Medulla oblongata (tissue), 1 donor: ENCODE measurements around the gene CRCP.
A peak's percentile ranks its signal among the peaks of the same experiment; 100 is the strongest.
"Not testable (repeated sequence)": the region's sequence is repeated elsewhere in the genome, so short reads cannot be mapped to it uniquely, and the experiment has no call there.

ENCODE experiments used
- DNase-seq: peaks from one replicate; pipeline ENCODE4 v3.0.0-alpha.2; 2015; ENCODE audit errors: extremely low spot score

CRCP gene

DNA sequence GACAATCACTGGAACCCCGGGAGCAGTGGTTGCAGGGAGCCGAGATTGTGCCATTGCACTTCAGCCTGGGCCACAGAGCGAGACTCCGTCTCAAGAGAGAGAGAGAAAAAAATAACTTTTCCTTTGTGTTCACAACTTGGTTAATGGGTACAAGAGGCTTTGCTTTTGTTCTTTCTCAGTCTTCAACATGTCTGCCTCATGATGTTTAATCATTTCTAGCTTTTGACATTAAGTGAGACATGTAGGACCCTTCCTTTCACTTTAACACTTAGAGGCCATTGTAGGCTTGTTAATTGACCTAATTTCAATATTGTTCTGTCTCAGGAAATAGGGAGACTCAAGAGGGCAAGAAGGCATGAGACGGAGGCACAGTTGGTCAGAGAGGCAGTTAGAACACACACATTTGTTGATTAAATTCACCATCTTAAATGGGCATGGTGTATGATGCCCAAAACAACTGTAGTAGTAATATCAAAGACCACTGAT is 9.3 kb upstream of the CRCP start:
- no peak for DNase-seq

DNA sequence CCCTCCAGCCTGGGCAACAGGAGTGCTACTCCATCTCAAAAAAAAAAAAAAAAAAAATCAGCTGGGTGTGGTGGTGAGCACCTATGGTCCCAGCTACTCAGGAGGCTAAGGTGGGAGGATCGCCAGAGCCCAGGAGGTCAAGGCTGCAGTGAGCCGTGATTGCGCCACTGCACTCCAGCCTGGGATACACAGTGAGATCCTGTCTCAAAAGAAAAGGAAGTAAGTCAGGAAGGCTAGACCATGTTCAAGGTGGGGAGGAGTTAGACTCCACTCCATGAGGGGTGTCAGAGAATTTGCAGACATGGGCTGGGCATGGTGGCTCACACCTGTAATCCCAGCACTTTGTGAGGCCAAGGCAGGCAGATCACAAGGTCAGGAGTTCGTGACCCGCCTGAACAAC is 6.2 kb upstream of the CRCP start:
- not testable (repeated sequence) for DNase-seq

DNA sequence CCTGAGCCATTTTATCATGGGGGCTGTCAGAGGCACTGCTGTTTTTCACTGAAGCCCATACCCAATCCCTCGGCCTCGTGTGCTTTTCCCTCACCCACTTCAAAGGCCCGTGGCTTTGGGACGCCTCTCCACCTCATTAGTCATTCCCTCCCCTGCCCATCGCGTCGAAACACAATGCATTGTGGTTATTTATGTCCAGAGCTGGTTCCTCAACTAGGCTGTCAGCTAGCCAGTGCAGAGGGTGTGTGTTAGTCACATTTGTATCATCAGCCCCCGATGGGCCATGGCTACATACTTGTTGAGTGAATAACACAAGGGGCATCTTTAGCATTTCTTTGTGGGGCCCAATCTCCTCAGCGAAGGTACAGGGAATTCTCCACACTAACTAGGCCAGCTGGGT is 3.8 kb upstream of the CRCP start:
- no peak for DNase-seq

DNA sequence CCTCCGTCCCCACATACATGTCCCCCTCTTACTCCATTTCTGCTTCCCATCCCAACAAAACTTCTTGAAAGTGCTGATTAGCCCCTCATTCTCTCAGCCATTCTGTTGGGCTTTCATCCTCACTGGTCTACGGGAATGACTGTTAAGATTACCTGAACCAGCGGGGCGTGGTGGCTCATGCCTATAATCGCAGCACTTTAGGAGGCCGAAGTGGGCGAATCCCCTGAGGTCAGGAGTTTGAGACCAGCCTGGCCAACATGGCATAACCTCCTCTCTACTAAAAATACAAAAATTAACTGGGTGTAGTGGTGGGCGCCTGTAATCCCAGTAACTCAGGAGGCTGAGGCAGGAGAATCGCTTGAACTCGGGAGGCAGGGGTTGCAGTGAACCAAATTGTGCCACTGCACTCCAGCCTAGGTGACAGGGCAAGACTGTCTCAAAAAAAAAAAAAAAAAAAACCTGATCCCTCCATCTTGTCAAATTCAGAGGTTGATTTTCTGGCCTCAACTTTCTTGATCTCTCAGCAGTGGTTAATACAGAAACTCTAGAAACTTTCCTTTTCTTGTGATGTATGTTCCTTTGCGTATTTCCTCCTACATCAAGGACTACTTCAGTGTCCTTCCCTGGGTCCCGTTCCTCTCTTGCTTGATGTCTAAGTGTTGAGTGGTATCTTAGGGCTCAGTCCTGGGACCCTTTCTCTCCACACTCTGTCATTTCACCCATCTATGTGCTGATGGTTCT is 2.2 kb downstream of the CRCP start:
- not testable (repeated sequence) for DNase-seq

DNA sequence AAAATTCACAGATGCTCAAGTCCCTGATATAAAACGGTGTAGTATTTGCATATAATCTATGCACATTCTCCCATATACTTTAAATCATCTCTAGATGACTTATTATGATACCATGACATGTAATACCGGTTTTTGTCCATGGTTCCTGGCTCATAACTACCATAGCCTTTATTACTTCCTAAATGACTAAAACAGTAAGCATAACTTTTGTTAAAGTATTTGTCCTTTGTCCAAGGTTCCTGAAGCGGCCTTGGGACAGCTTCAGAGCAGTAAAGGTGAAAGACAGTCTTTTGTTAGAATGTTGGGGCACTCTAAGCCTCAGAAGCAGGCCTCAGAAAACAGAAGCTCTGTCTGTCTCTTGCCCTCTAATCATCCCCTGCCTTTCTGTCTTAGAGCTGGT is 4.0 kb downstream of the CRCP start:
- DNase-seq = no peak

DNA sequence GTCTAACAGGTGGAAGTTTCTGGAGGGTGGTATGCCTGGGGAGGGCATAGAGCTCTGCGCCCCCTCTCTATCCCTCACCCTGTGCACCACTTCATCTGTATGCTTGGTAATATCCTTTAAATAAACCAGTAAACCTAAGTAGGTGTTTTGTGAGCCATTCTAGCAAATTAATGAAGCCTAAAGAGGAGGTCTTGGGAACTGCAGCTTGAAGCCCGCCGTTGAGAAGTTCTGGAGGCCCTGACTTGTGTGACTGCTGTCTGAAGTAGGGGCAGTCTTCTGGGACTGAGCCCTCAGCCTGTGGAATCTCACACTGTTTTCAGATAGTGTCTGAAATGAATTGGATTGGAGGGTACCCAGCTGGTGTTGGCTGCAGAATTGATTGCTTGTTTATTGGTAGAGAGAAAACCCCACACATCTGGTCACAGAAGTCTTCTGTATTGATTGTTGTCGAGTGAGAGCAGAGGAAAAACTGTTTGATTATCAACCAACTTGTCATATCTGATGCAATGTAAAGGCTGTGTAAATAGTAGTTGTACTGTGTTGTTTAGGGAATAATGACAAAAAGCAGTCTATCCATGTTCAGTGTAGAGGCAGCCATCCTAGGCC is 4.7 kb downstream of the CRCP start:
- DNase-seq = no peak

DNA sequence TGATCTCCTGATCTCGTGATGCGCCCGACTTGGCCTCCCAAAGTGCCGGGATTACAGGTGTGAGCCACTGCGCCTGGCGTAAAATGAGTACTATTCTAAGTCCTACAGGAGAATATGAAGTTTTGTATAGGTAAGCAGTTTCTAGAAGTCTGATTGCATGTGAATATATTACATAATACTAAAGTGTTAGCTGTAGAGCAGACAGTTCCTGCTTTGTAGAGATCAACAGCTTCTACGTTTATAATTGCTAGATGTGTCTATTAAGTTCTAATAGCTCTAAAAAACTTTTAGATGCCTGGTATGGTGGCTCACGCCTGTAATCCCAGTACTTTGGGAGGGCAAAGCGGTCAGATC is 8.5 kb downstream of the CRCP start:
- DNase-seq = no peak

DNA sequence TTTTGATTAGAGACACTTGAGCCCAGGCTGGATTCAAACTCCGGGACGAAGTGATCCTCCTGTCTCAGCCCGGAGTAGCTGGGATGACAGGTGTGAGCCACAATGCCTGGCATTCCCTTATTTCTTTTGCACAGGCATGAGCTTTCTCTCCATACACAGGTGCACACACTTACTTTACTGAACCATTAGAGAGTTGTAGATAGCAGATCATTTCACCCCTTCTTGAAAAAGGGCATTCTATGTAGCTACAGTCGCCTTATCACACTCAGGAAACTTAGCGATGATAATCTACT is 9.9 kb downstream of the CRCP start:
- not testable (repeated sequence) for DNase-seq

DNA sequence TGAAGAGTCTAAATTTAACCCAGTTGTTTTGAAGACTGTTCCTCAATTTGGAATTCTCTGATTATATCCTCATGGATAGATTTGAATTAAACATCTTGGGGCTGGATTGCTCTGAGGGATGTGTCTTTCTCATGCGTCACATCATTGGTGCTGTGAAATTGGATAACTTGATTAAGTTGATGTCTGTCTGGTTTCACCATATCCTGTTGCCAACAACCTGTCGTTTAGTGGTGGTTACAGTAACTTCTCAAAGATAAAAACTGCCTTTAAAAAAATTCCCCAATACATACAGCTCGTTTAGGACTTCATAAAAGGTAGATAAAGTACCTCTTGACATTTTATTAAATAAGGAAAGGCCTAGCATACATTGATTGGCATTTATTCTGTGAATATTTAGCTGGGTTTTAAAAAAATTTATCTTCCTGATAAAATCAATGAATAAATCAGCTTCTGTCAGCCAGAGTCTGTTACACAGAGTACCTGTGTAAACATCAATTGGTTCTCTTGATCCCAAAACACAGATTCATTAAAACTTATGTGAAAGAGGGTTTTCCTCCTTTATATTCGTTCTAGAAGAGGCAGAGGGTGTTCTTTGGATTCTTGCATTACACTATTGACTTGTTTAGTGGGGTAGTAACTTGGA is 10.5 kb downstream of the CRCP start:
- no peak for DNase-seq

DNA sequence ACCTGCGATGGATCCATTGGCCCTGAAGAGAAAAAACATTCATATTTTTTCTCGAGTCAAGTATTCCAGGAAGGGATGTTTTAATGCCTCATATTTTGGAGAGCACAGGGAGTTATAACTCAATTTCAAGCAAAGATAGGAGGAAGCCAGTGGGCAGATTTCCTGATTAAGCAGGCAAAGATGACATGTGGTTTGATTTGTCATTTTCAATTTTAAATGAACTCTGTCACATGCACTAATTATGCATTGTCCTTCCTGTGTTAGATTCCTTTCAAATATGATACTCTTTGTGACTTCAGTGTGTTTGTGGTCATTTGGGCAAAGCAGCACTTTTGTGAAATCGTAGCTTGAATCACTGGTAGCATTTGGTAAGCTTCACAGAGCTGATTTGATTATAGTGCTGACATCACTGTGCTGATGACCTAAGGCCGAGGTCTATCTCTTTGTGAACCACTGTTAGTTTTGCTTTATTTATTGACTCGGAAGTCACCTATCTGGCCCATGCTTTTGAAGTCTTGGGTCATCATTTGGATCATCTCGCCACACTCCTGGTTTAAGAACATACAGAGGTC is 11.2 kb downstream of the CRCP start:
- not testable (repeated sequence) for DNase-seq

DNA sequence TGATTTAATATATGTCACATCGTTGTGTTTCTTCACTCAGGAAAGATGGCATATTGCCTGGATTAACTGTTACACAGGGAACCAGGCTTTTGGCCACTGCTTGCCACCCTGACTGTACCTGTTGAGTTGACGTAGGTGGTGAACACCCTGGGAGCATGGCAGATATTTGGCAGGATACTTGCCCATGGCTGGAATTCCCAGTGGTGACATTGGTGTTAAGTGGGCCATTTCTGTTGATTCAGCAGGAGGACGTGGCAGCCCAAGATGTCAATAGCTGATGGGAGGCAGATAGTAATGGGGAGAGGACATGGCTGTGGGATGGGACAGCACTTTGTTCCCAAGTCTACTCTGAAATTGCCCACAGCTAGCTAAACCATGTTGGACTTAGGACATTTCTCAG is 12.5 kb downstream of the CRCP start:
- DNase-seq = not testable (repeated sequence)

DNA sequence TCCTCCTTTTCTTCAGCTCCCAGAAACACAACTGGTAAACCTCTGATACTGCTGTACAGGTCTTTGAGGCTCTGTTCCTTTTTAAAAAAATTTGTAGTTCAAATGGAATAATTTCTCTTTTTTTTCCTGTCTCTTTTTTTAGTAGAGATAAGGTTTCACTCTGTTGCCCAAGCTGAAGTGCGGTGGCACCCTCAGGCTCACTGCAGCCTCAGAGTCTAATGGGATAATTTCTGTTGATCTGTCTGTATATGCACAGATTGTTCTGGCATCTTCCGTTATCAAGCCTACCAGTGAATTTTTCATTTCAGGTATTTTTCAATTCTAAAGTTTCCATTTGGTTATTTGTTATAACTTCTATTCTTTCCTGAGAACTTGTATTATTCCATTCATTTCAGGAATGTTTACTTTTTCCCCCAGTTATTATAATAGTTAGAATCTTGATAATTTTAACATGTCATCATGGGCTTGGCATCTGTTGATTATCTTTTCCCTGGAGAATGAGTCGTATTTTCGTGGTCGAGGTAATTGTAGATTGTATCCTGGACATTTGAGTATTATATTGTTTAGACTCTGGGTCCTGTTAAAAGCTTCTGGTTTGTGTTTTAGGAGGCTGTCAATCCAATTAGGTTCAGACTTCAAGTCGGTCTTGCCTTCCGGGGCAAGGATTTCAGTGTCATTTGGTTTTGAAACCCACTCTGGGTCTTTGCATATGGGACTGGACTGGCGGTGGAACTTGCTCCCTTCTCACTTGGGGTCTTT is 24.5 kb downstream of the CRCP start:
- DNase-seq = no peak

DNA sequence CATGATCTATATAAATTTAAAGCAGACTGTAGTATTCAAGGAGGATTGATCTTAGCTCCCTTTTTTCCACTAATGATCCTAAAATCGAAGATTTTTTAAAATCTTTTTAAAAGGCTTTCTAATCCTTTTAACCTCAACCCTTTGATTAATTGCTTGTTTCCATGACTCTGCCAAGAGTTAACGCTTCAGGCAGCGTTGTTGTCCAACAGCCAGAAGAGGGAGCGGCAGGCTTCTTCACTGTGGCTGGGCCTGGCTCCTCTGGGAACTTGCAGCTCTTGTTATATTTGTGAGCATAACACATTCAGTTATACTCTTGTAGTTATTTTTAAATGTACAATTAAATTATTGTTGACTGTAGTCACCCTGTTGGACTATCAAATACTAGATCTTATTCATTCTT is 26.3 kb downstream of the CRCP start:
- peak; percentile 81 for DNase-seq

DNA sequence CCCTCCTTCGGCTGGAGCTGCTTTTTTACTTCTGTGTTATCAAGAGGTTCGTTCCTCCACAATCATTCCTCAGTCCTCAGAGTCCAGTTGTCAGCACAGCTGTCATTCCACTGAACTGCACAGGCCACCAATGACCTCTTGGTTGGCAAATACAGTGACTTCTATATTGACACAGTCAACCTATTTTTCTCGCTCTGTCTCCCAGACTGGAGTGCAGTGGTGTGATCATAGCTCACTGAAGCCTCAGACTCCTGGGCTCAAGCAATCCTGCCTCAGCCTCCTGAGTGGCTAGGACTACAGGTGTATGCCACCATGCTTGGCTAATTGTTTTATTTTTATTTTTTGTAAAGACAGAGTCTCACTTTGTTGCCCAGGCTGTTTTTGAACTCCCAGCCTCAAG is 27.7 kb downstream of the CRCP start:
- peak; percentile 14 for DNase-seq

DNA sequence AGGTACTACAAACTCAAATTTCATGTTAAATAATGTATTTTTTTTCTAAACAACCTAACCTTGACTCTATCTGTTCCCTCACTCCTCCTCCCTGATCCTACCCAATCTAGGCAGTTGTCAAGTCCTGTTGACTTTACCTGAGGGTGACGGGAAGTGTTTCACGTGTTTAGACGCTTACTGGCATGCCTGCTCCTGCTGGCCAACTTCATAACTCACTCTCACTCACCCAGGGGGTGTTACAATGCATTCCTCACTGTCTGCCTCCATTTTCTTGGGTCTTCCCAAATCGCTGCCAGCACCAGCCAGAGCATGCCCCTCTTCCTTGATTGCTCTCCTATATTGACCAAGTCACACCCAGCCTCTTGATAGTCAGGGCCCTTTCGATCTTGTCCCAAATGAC is 28.3 kb downstream of the CRCP start:
- DNase-seq = no peak

DNA sequence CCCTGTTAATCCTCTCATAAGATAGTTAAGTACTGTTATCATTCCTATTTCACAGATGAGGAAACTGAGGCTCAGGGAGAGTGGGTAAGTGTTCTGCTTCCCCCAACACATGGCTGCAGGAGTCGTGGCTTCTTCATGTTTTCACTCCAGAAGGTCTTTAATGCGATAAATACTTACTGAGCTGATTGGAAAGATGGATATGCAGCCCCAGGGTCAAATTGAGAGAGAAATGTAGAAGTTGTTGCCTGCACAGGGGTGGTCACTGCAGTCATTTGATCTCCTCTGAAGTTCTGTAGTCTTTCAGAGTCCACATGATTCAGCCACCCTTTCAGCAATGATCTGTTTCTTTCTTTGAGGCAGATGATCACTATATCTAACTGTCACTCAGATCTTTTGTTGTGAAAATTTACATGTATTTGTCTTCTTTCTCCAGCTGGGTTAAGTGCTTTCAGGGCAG is 29.3 kb downstream of the CRCP start:
- DNase-seq = no peak

DNA sequence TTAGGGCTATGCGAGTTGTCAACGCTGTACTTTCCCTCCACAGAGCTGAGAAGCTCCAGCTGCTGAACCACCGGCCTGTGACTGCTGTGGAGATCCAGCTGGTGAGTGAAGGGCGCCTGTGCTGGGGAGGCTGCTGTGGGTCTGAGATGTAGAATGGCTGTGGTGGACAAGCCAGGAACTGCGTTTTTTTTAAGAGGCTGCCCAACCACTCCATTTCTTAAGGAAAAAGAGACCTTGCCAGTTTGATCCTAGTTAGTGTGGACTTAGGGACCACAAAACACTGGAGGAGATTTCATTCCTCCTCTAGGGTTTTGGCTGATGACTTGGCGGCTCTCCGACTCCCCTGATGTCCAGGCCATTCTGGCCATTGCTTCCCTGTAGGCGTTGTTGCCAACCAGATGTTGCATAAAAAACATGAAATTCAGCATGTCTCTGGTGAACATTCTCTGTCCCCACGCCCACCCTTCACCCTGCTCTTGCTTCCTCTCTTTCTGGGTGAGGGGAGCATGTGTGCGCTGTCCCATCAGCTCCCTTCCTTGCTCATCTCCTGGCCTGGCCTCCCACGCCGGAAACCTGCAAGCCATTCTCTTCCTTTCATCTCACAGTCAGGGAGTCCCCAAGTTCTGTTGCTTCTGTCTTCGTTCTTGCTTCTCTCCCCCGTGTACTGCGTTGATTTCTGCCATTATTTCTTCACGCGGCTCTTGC is 30.9 kb downstream of the CRCP start:
- no peak for DNase-seq

DNA sequence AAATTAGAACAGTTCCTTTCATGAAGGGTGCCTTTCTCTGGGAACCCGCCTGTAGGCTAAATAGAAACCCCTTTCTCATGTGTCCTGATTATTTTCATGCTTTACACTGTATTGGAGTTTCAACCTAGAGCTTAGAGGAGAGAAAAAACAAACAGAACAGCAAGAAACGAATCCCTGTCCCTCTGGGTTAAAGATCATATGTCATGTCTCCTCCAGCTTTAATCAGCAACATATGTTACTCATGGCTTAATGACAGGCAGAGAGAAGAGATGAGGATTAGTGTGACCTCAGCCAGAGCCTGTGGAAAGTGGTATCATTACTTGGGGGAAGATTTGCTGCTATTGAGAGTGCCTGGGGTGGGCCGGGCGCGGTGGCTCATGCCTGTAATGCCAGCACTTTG is 32.1 kb downstream of the CRCP start:
- DNase-seq = no peak

DNA sequence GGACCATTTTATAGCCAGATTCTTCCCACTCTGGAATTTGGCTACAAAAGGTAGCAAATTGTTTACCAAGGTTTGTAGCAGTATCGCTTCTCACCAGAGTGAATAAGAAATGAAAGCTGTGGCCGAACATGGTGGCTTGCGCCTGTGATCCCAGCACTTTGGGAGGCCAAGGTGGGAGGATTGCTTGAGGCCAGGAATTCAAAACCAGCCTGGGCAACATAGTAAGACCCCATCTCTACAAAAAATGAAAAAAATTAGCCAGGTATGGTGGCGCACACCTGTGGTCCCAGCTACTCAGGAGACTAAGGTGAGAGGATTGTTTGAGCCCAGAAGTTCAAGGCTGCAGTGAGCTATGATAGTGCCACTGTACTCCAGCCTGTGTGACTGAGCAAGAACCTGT is 33.0 kb downstream of the CRCP start:
- not testable (repeated sequence) for DNase-seq

DNA sequence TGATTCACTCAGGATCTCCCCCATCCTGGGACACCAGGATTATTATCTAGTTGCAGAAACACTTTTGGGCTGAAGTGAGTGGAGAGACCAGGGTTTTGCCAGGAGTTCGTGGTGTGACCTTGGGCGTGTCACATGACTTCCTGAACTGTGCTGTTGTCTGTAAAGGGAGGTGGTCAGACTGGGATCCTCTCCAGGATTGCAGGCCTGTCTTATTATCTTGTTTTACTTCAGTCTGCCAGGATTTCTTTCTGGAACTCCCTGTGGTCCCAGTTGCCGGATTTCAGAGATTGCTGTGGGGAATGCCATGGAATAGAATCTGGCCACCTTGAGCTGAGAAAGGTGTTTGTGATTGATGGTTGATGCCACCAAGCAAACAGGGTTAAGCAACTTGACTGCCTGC is 35.8 kb downstream of the CRCP start:
- no peak for DNase-seq

DNA sequence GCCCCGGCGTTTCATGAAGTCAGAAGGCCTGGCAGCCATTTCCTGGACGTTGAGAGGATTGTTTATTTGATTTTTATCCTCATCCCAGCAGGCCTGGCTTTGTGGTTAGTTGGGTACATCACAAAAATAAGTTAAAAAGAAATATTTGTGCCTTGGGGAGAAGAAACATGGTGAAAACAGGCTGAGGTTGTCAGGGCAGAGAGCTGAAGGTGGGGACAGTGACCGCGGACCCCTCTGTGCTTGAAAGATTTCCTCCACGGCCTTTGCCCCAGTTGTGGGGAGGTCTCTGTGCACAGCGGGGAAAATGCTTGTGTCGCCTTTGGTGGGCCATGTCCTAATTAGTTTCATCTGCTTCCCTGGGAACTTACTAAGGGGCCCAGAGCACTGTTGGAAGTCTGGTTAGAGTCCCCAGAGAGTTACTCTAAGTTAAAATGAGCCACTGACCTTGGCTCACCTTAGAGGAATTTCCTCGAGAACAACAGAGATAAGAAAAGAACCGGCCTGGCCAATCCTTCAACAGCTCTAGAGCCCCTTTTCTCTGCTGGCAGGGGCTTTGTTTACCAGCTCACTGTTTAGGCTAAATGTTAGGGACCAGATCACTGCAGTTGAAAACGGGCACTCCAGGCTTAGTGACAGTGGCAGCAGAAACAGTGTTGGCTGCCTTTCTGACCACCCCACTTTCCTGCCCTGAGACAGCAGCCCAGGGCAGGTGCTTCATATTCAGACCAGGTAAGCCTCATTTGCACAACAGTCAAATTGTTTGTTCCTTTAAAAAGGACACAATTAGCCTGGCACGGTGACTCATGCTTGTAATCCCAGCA is 37.9 kb downstream of the CRCP start:
- no peak for DNase-seq
